ENCODE measurements around the gene MAML3. TPM values are rescaled to one million over a fixed set of nuclear protein-coding genes. Genes with fewer than 3 reads are reported as not detected.

Gene MAML3
- total RNA-seq, 2 donors from 2014 or later: 9.3 to 10.1 TPM

DNA sequence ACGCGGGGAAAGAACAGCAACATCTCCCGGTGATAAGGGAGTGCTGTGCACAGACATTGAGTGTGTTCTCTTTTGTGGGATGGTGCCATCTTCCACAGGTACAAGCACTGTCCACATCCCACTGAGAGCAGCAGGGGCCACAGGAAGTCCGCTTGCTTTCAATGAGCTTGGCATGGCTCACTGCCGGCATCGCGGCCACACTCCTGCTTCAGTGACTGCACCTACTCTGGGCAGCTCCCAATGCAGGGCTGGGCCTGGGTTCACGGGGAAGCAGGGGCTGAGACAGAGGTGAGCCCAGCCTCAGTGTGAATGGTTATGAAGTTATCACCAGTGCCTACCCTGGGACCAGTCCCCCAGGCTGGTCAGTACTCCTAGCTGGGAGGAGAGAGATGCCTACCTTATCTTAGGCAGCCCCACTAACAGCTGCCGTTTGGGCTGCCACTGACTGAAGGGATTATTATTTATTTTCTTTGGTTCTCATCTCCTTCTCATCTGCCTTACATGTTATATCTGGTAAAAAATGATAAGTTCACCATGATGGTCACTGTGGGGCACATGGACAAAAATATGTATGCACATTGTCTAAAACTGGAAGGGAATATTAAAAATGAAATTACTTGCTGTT lies 389.2 kb downstream of the MAML3 start:
- Histone ChIP-seq H3K9ac (ENCODE audit: low read depth in 2 of 2, low read length in 2 of 2) (no peak overlapping the region), H3K27me3 (no peaks in the 10 kb centered on the region), H3K9me3 (no peaks in the 10 kb centered on the region), H3K36me3 (no peaks in the 10 kb centered on the region), H3K4me3 (no peak overlapping the region), H3K4me1 (peaks cover 17% of the 10 kb centered on the region), H3K27ac (no peak overlapping the region)
- no peak for DNase-seq
- intact Hi-C loops (cut with DNase I): no loop called here
- TF ChIP-seq, protein P1, sequence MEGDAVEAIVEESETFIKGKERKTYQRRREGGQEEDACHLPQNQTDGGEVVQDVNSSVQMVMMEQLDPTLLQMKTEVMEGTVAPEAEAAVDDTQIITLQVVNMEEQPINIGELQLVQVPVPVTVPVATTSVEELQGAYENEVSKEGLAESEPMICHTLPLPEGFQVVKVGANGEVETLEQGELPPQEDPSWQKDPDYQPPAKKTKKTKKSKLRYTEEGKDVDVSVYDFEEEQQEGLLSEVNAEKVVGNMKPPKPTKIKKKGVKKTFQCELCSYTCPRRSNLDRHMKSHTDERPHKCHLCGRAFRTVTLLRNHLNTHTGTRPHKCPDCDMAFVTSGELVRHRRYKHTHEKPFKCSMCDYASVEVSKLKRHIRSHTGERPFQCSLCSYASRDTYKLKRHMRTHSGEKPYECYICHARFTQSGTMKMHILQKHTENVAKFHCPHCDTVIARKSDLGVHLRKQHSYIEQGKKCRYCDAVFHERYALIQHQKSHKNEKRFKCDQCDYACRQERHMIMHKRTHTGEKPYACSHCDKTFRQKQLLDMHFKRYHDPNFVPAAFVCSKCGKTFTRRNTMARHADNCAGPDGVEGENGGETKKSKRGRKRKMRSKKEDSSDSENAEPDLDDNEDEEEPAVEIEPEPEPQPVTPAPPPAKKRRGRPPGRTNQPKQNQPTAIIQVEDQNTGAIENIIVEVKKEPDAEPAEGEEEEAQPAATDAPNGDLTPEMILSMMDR (IDR thresholded peaks at IDR 0.05): no peak

DNA sequence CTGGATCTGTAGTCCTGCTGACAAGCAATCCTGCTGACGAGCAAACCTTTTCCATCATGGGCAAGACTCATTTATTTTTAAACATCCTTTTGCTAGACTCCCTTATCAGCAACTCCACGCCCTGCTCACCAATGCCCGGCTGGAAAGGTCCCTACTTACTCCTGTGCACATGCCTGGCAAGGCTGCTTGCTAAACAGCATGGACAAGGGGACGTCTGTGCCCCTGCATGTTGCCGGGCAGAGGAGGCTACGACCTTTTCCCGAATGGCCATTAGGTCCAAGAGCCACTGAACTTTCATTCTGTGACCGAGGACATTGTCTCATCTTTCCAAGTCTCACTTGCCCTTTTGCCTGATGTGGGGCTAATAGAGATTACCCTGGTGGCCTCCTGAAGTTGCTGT lies 389.8 kb downstream of the MAML3 start:
- Histone ChIP-seq H3K27me3 (no peaks in the 10 kb centered on the region), H3K4me3 (no peak overlapping the region), H3K27ac (no peak overlapping the region), H3K36me3 (no peaks in the 10 kb centered on the region), H3K9me3 (no peaks in the 10 kb centered on the region), H3K4me1 (peaks cover 17% of the 10 kb centered on the region), H3K9ac (ENCODE audit: low read depth in 2 of 2, low read length in 2 of 2) (no peak overlapping the region)
- intact Hi-C loops (cut with DNase I): no loop called here
- TF ChIP-seq, protein P1 (IDR thresholded peaks at IDR 0.05): no peak
- peak; percentile 31 for DNase-seq

DNA sequence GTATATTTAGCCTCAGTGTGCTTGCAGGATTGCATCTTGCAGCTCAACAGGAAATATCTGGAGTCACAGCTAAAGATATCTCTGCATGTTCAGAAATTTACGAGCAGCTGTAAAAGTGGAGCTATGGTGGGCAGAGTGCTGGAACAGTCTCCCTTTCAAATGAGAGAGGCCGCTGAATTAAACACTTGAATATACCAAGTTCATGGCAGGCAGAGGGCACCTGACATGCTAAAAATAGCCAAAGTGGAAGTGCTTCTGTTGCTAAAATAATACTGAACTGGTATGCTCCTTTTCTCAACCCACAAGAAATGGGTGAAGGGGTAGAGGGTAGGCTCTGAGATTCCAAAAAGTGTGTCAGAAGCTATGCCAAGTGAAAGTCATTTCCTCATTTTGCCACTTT lies 390.3 kb downstream of the MAML3 start:
- TF ChIP-seq, protein P1 (IDR thresholded peaks at IDR 0.05): no peak
- intact Hi-C loops (cut with DNase I): no loop called here
- Histone ChIP-seq H3K4me1 (peaks cover 17% of the 10 kb centered on the region), H3K4me3 (no peak overlapping the region), H3K9me3 (no peaks in the 10 kb centered on the region), H3K27me3 (no peaks in the 10 kb centered on the region), H3K36me3 (no peaks in the 10 kb centered on the region), H3K9ac (ENCODE audit: low read depth in 2 of 2, low read length in 2 of 2) (no peak overlapping the region), H3K27ac (no peak overlapping the region)
- no peak for DNase-seq

DNA sequence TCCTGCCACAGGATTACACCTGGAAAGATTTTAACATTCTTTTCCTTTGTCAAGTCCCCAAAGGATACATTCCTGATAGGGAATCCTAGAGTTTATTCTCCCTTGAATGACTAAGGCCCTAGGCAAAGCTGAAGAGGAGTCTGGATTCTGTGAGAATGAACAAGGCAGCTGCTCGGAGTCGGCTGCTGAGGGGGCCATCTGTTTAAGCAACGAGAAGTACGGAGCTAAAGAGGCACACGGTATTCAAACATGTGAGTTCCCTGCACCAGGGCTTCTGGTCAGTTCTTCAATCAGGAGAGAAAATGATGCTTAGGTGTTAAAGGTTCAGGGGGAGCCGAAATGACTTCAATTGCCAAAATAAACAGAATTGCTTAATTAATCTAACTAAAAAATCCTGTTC lies 390.8 kb downstream of the MAML3 start:
- H3K4me3 ChIP-seq: no peak overlapping the region
- no peak for DNase-seq
- TF ChIP-seq, protein P1 (IDR thresholded peaks at IDR 0.05): no peak
- H3K36me3 ChIP-seq: no peaks in the 10 kb centered on the region
- no peak overlapping the region for H3K27ac ChIP-seq
- no peak overlapping the region for H3K9ac ChIP-seq (ENCODE audit: low read depth in 2 of 2, low read length in 2 of 2)
- intact Hi-C loops (cut with DNase I): no loop called here
- H3K4me1 ChIP-seq: peaks cover 17% of the 10 kb centered on the region
- no peaks in the 10 kb centered on the region for H3K27me3 ChIP-seq
- no peaks in the 10 kb centered on the region for H3K9me3 ChIP-seq

DNA sequence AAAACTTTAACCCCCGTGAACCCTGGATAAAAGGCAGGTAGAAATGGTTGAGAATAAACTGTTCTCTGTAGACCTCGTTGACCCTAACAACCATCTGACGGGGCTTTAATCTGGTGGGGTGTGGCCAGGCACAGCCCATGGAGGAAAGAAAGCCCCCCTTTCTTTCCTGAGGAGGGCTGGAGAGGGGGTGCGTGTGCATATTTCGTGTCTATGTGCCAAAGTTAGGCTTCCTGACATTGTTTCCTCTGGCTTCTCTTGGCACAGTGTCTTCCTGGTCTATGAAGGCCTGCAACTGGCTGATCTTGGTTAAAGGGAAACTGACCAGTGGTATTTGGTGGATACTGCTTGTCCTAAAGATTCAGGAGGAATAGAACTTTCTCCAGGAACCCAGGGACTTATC lies 391.3 kb downstream of the MAML3 start:
- H3K9ac ChIP-seq (ENCODE audit: low read depth in 2 of 2, low read length in 2 of 2): no peak overlapping the region
- no peaks in the 10 kb centered on the region for H3K36me3 ChIP-seq
- no peak overlapping the region for H3K4me3 ChIP-seq
- peaks cover 17% of the 10 kb centered on the region for H3K4me1 ChIP-seq
- TF ChIP-seq, protein P1 (IDR thresholded peaks at IDR 0.05): no peak
- H3K9me3 ChIP-seq: no peaks in the 10 kb centered on the region
- intact Hi-C loops (cut with DNase I): no loop called here
- no peaks in the 10 kb centered on the region for H3K27me3 ChIP-seq
- no peak overlapping the region for H3K27ac ChIP-seq
- DNase-seq: no peak
